H9 (cell line): ENCODE results near the gene TENM4. TPM values are rescaled to one million over a fixed set of nuclear protein-coding genes. Genes with fewer than 3 reads are reported as not detected.
"Not testable (repeated sequence)": the region's sequence is repeated elsewhere in the genome, so short reads cannot be mapped to it uniquely, and the experiment has no call there.

Experiments
- DNase-seq: peaks from one replicate; pipeline ENCODE4 v3.0.0-alpha.2; 2017
- H2AFZ ChIP-seq: one replicate; pipeline ENCODE4 v1.6.1; 2013; ENCODE audit warnings: mild to moderate bottlenecking, low read length, control low read depth, moderate library complexity
- H2AK5ac ChIP-seq: 2 replicates; pipeline ENCODE4 v1.6.1; 2013; ENCODE audit warnings: low read length, control low read depth, mixed read lengths; ENCODE audit not compliant: insufficient read length
- H2BK120ac ChIP-seq: one replicate; pipeline ENCODE4 v1.6.1; 2013; ENCODE audit warnings: low read depth, mild to moderate bottlenecking, low read length, control low read depth, inconsistent platforms; ENCODE audit not compliant: poor library complexity, severe bottlenecking
- H2BK12ac ChIP-seq: 2 replicates; pipeline ENCODE4 v1.6.1; 2013; ENCODE audit warnings: low read length, control low read depth, mixed read lengths, low read depth; ENCODE audit not compliant: insufficient read length
- H2BK15ac ChIP-seq: 2 replicates; pipeline ENCODE4 v1.6.1; 2013; ENCODE audit warnings: low read depth, low read length, control low read depth
- H2BK20ac ChIP-seq: one replicate; pipeline ENCODE4 v1.6.1; 2013; ENCODE audit warnings: low read depth, mild to moderate bottlenecking, low read length, control low read depth, inconsistent platforms; ENCODE audit not compliant: poor library complexity, severe bottlenecking
- H2BK5ac ChIP-seq: 2 replicates; pipeline ENCODE4 v1.6.1; 2013; ENCODE audit warnings: low read length, control low read depth, mixed read lengths; ENCODE audit not compliant: insufficient read length
- H3K14ac ChIP-seq: 2 replicates; pipeline ENCODE4 v1.6.1; 2013; ENCODE audit warnings: low read length, control low read depth; ENCODE audit not compliant: insufficient read depth
- H3K18ac ChIP-seq: 2 replicates; pipeline ENCODE4 v1.6.1; 2013; ENCODE audit warnings: low read depth, mild to moderate bottlenecking, mixed read lengths, low read length, control low read depth; ENCODE audit not compliant: insufficient read length
- H3K23ac ChIP-seq: 2 replicates; pipeline ENCODE4 v1.6.1; 2013; ENCODE audit warnings: low read length, control low read depth, mixed read lengths, low read depth; ENCODE audit not compliant: insufficient read length
- H3K23me2 ChIP-seq: 2 replicates; pipeline ENCODE4 v1.6.1; 2013; ENCODE audit warnings: low read depth, mild to moderate bottlenecking, mixed read lengths, low read length, control low read depth; ENCODE audit not compliant: insufficient read length, poor library complexity, severe bottlenecking
- H3K27ac ChIP-seq: 2 replicates; pipeline ENCODE4 v1.5.1; 2013; ENCODE audit warnings: low read length, control low read depth, mixed read lengths, low read depth; ENCODE audit not compliant: insufficient read length
- H3K27me3 ChIP-seq: 2 replicates; pipeline ENCODE4 v1.6.1; 2013; ENCODE audit warnings: low read length, control low read depth, inconsistent platforms; ENCODE audit not compliant: insufficient read depth
- H3K4ac ChIP-seq: 2 replicates; pipeline ENCODE4 v1.6.1; 2013; ENCODE audit warnings: low read depth, mild to moderate bottlenecking, control low read depth, inconsistent platforms, low read length, moderate library complexity
- H3K4me1 ChIP-seq: 2 replicates; pipeline ENCODE4 v1.6.1; 2013; ENCODE audit warnings: low read length, control low read depth, inconsistent platforms; ENCODE audit not compliant: insufficient read depth
- H3K4me2 ChIP-seq: 2 replicates; pipeline ENCODE4 v1.6.1; 2013; ENCODE audit warnings: low read length, control low read depth, mixed read lengths; ENCODE audit not compliant: insufficient read length, insufficient read depth
- H3K56ac ChIP-seq: 2 replicates; pipeline ENCODE4 v1.6.1; 2013; ENCODE audit warnings: low read depth, mild to moderate bottlenecking, mixed read lengths, low read length, control low read depth; ENCODE audit not compliant: insufficient read length
- H3K79me1 ChIP-seq: 2 replicates; pipeline ENCODE4 v1.6.1; 2013; ENCODE audit warnings: low read depth, mild to moderate bottlenecking, moderate library complexity, low read length, control low read depth, inconsistent platforms; ENCODE audit not compliant: insufficient read depth, poor library complexity, severe bottlenecking
- H3K79me2 ChIP-seq: 2 replicates; pipeline ENCODE4 v1.6.1; 2013; ENCODE audit warnings: low read length, control low read depth, inconsistent platforms; ENCODE audit not compliant: insufficient read depth
- H3K9ac ChIP-seq: 2 replicates; pipeline ENCODE4 v1.6.1; 2013; ENCODE audit warnings: low read length, control low read depth, mixed read lengths; ENCODE audit not compliant: insufficient read length; ENCODE audit errors: extremely low read depth
- H3K9me3 ChIP-seq: one replicate; pipeline ENCODE4 v1.6.1; 2013; ENCODE audit warnings: low read depth, low read length, inconsistent platforms; ENCODE audit not compliant: control insufficient read depth
- H3T11ph ChIP-seq: one replicate; pipeline ENCODE4 v1.6.1; 2013; ENCODE audit warnings: mild to moderate bottlenecking, low read length, control low read depth, inconsistent platforms
- H4K20me1 ChIP-seq: one replicate; pipeline ENCODE4 v1.6.1; 2013; ENCODE audit not compliant: control insufficient read depth, insufficient read length, insufficient read depth
- H4K5ac ChIP-seq: 2 replicates; pipeline ENCODE4 v1.6.1; 2013; ENCODE audit warnings: low read depth, mild to moderate bottlenecking, mixed read lengths, low read length, control low read depth; ENCODE audit not compliant: insufficient read length
- H4K8ac ChIP-seq: replicated peaks from 2 replicates; pipeline ENCODE4 v1.6.1; 2013; ENCODE audit warnings: low read length, control low read depth, mixed read lengths, low read depth; ENCODE audit not compliant: insufficient read length
- H4K91ac ChIP-seq: 2 replicates; pipeline ENCODE4 v1.6.1; 2013; ENCODE audit warnings: low read depth, mild to moderate bottlenecking, moderate library complexity, mixed read lengths, low read length, control low read depth; ENCODE audit not compliant: insufficient read length
- H3K27ac Mint-ChIP-seq, 3 experiments: 2 replicates in 2 of 3; 3 replicates in 1 of 3; pipeline ENCODE4 v1.8.0; 2020 to 2021; ENCODE audit warnings: mixed read lengths in 3 of 3, mild to moderate bottlenecking in 1 of 3, moderate library complexity in 1 of 3
- H3K27me3 Mint-ChIP-seq: 2 replicates; pipeline ENCODE4 v1.8.0; 2021; ENCODE audit warnings: low read depth, mild to moderate bottlenecking, moderate library complexity, mixed read lengths
- H3K36me3 Mint-ChIP-seq, 3 experiments: 2 replicates in 2 of 3; 3 replicates in 1 of 3; pipeline ENCODE4 v1.8.0; 2020 to 2021; ENCODE audit warnings: low read depth in 3 of 3, mixed read lengths in 3 of 3; ENCODE audit not compliant: insufficient read depth in 1 of 3
- H3K4me1 Mint-ChIP-seq, 2 experiments: 2 replicates each; pipeline ENCODE4 v1.8.0; 2020; ENCODE audit warnings: mixed read lengths in 2 of 2
- H3K4me3 Mint-ChIP-seq, 2 experiments: 2 replicates in 1 of 2; 3 replicates in 1 of 2; pipeline ENCODE4 v1.8.0; 2020 to 2021; ENCODE audit warnings: mild to moderate bottlenecking in 2 of 2, mixed read lengths in 2 of 2, moderate library complexity in 1 of 2
- H3K9me3 Mint-ChIP-seq, 2 experiments: 2 replicates in 1 of 2; 3 replicates in 1 of 2; pipeline ENCODE4 v1.8.0; 2020; ENCODE audit warnings: mild to moderate bottlenecking in 2 of 2, mixed read lengths in 2 of 2, moderate library complexity in 1 of 2
- WGBS: extraction: QIAGEN DNeasy Blood & Tissue Kit; methylation state at CpG from one replicate; pipeline ENCODE4 v1.1.7; 2013; ENCODE audit warnings: missing lambda C conversion rate, low lambda C conversion rate, mixed read lengths; ENCODE audit not compliant: insufficient read length; ENCODE audit errors: extremely low coverage; 5-methylcytosine and 5-hydroxymethylcytosine counted together
- total RNA-seq: library from RNA; stranded (reverse); gene quantifications from 2 replicates; pipeline ENCODE4 v1.2.1, GENCODE V29; 2021
- TF ChIP-seq, protein P1 (sequence below): fragments of 200-600 bp; sonication (generic); conservative IDR thresholded peaks from 3 replicates; pipeline ENCODE4 v1.8.0; 2021; ENCODE audit warnings: antibody characterized with exemption, mild to moderate bottlenecking

The TENM4 gene
- total RNA-seq, 1 experiment from 2014 or later, result 4.6 TPM

- H2AFZ ChIP-seq, result no peak overlapping the region
- Mint-ChIP-seq H3K4me3 (no peak overlapping the region), H3K9me3 (no peaks in the 10 kb centered on the region), H3K27ac (no peak overlapping the region), H3K4me1 (peaks cover 14 to 20% of the 10 kb centered on the region in 2 experiments), H3K27me3 (no peaks in the 10 kb centered on the region), H3K36me3 (no peaks in the 10 kb centered on the region)
- no peaks in the 10 kb centered on the region for H3K27me3 ChIP-seq
- no peak overlapping the region for H2AK5ac ChIP-seq
- H3K27ac ChIP-seq, result no peak overlapping the region
- H2BK12ac ChIP-seq, result no peak overlapping the region
- H3K9me3 ChIP-seq, result no peaks in the 10 kb centered on the region
- no peak overlapping the region for H2BK15ac ChIP-seq
- no CpG with 5 or more reads among the region's 1 CpG for WGBS
- no peaks in the 10 kb centered on the region; the same call in 1 of the 2 replicates for H3K4me1 ChIP-seq
- no peak overlapping the region for H3K4ac ChIP-seq
- no peak overlapping the region for H3K9ac ChIP-seq
- H3K79me2 ChIP-seq, result no peaks in the 10 kb centered on the region
- H3K79me1 ChIP-seq, result no peaks in the 10 kb centered on the region
- no peak overlapping the region for H3K56ac ChIP-seq
- H4K8ac ChIP-seq, result no peak overlapping the region
- no peak overlapping the region for H3K23ac ChIP-seq
- no peak overlapping the region for H4K91ac ChIP-seq
- no peak overlapping the region for H2BK5ac ChIP-seq
- no peaks in the 10 kb centered on the region for H3K23me2 ChIP-seq
- DNase-seq, result no peak
- no peak overlapping the region for H4K5ac ChIP-seq
- no peak overlapping the region for H3K14ac ChIP-seq
- no peak overlapping the region for H3T11ph ChIP-seq
- no peak overlapping the region for H3K18ac ChIP-seq
- TF ChIP-seq, protein P1, sequence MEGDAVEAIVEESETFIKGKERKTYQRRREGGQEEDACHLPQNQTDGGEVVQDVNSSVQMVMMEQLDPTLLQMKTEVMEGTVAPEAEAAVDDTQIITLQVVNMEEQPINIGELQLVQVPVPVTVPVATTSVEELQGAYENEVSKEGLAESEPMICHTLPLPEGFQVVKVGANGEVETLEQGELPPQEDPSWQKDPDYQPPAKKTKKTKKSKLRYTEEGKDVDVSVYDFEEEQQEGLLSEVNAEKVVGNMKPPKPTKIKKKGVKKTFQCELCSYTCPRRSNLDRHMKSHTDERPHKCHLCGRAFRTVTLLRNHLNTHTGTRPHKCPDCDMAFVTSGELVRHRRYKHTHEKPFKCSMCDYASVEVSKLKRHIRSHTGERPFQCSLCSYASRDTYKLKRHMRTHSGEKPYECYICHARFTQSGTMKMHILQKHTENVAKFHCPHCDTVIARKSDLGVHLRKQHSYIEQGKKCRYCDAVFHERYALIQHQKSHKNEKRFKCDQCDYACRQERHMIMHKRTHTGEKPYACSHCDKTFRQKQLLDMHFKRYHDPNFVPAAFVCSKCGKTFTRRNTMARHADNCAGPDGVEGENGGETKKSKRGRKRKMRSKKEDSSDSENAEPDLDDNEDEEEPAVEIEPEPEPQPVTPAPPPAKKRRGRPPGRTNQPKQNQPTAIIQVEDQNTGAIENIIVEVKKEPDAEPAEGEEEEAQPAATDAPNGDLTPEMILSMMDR, result no peak
- H2BK20ac ChIP-seq, result no peak overlapping the region
- no peak overlapping the region for H3K4me2 ChIP-seq
- no peak overlapping the region for H2BK120ac ChIP-seq
- H4K20me1 ChIP-seq, result no peaks in the 10 kb centered on the region
Measured at GRCh38 chr11:78828676-78829075, 612.2 kb downstream of the TENM4 start.

DNA sequence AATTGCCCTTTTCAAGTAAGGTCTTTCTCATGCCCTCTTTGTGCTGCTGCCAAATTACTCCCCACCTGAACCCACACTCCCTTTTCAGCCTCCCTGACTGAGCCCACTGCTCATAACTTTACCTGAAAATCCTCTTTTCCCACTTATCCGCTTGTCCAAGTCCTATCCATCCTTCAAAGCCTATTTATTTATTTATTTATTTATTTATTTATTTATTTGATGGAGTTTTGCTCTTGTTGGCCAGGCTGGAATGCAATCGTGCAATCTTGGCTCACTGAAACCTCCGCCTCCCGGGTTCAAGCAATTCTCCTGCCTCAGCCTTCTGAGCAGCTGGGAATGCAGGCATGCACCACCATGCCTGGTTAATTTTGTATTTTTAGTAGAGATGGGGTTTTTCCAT is 613.5 kb downstream of the TENM4 start:
- H2AK5ac ChIP-seq, H3K23me2 ChIP-seq, H4K5ac ChIP-seq, H3K27ac ChIP-seq, H3K36me3 Mint-ChIP-seq, H3K79me1 ChIP-seq, H3K4me2 ChIP-seq, H4K8ac ChIP-seq, H3K27me3 Mint-ChIP-seq, H3K27me3 ChIP-seq, H3K9ac ChIP-seq, H3K4me1 ChIP-seq, H4K20me1 ChIP-seq, H3K23ac ChIP-seq, H3K9me3 Mint-ChIP-seq, H3K79me2 ChIP-seq, H2BK12ac ChIP-seq, H4K91ac ChIP-seq, H3K56ac ChIP-seq, H3K18ac ChIP-seq, H2BK20ac ChIP-seq, H2BK120ac ChIP-seq, H3K4ac ChIP-seq, H2BK5ac ChIP-seq, H3K9me3 ChIP-seq, H2AFZ ChIP-seq, H3K4me3 Mint-ChIP-seq, H2BK15ac ChIP-seq, DNase-seq, H3T11ph ChIP-seq, H3K14ac ChIP-seq: not testable (repeated sequence)
- H3K4me1 Mint-ChIP-seq, result peaks cover 14 to 20% of the 10 kb centered on the region in 2 experiments
- WGBS, result no CpG with 5 or more reads among the region's 4 CpGs
- peak overlapping the region in 1 of 3 experiments; percentile 48; a peak in 1 of 7 replicates for H3K27ac Mint-ChIP-seq
